KMS-11 (cell line): Measurements from ENCODE around the gene SRSF6.
A peak's percentile ranks its signal among the peaks of the same experiment; 100 is the strongest.

Experiments used
- H2AFZ ChIP-seq: fragments of 200-600 bp; sonication (generic); 2 replicates; pipeline ENCODE4 v1.6.1; 2016; ENCODE audit warnings: antibody characterized with exemption, mixed run types, low read depth
- H3K27ac ChIP-seq: fragments of 200-600 bp; sonication (generic); 2 replicates; pipeline ENCODE4 v1.6.1; 2016; ENCODE audit warnings: mild to moderate bottlenecking, mixed run types
- H3K27me3 ChIP-seq: fragments of 200-600 bp; sonication (generic); 2 replicates; pipeline ENCODE4 v1.6.1; 2017; ENCODE audit warnings: mild to moderate bottlenecking, low read depth, mixed run types, moderate library complexity; ENCODE audit not compliant: insufficient read depth
- H3K36me3 ChIP-seq: fragments of 200-600 bp; sonication (generic); 2 replicates; pipeline ENCODE4 v1.6.1; 2017; ENCODE audit warnings: mild to moderate bottlenecking, mixed run types; ENCODE audit not compliant: insufficient read depth
- H3K4me1 ChIP-seq: fragments of 200-600 bp; sonication (generic); 2 replicates; pipeline ENCODE4 v1.6.1; 2016; ENCODE audit warnings: mild to moderate bottlenecking, low read depth, mixed run types; ENCODE audit not compliant: poor library complexity, severe bottlenecking
- H3K4me2 ChIP-seq: fragments of 200-600 bp; sonication (generic); 2 replicates; pipeline ENCODE4 v1.7.0; 2016; ENCODE audit warnings: mild to moderate bottlenecking, mixed run types
- H3K4me3 ChIP-seq: fragments of 200-600 bp; sonication (generic); IDR thresholded peaks from 2 replicates; pipeline ENCODE4 v1.6.1; 2017; ENCODE audit warnings: low read depth, low read length, mixed read lengths; ENCODE audit not compliant: insufficient read depth
- H3K79me2 ChIP-seq: fragments of 200-600 bp; sonication (generic); 2 replicates; pipeline ENCODE4 v1.6.1; 2016; ENCODE audit warnings: low read depth, mixed run types; ENCODE audit not compliant: insufficient read depth
- H3K9ac ChIP-seq: fragments of 200-600 bp; sonication (generic); 2 replicates; pipeline ENCODE4 v1.6.1; 2016; ENCODE audit warnings: mild to moderate bottlenecking, mixed run types
- H4K20me1 ChIP-seq: fragments of 200-600 bp; sonication (generic); 2 replicates; pipeline ENCODE4 v1.6.1; 2016; ENCODE audit warnings: mild to moderate bottlenecking, mixed run types; ENCODE audit not compliant: insufficient read depth
- CTCF ChIP-seq: fragments of 200-600 bp; sonication (generic); conservative IDR thresholded peaks from 2 replicates; pipeline ENCODE4 v1.6.1; 2017; ENCODE audit warnings: low read depth, mild to moderate bottlenecking, antibody characterized with exemption, low read length, moderate library complexity, mixed read lengths

The SRSF6 gene

GRCh38 chr20:43459022-43459942 is 1.6 kb downstream of the SRSF6 start:
- Histone ChIP-seq H3K79me2 (peaks cover 32% of the 10 kb centered on the region), H2AFZ (no peak overlapping the region), H3K27ac (no peak overlapping the region), H4K20me1 (peaks cover 23% of the 10 kb centered on the region), H3K9ac (peak overlapping the region; percentile 100; the same call in 1 of the 2 replicates), H3K4me3 (no peak overlapping the region), H3K4me1 (peaks cover 22% of the 10 kb centered on the region), H3K36me3 (peaks cover 45% of the 10 kb centered on the region; the same call in 1 of the 2 replicates), H3K4me2 (peak overlapping the region; percentile 90), H3K27me3 (no peaks in the 10 kb centered on the region)
- TF ChIP-seq CTCF: no peak

DNA sequence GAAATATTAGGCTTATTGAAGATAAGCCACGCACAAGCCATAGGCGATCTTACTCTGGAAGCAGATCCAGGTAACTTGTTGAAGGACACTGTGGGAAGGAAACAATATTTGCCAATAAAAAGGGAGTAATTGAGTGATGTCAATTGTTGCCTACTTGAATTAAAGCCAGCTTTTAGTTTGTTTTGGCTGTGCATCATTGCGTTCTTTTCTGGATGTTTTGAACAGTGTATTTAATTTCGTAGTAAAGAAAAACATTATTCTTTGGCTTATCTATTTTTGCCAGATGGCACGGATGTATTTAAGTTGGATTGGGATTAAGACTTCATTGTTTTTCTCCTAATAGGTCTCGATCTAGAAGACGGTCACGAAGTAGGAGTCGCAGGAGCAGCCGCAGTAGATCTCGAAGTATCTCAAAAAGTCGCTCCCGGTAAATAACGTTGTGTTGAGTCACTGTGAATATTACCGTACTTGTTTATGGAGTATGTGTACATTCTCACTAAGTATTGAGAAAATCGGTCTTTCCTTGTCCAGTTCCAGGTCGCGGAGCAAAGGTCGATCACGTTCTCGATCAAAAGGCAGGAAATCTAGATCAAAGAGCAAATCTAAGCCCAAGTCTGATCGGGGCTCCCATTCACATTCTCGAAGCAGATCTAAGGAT is 2.6 kb downstream of the SRSF6 start:
- no peak overlapping the region for H3K27ac ChIP-seq
- H3K4me3 ChIP-seq: no peak overlapping the region
- peaks cover 22% of the 10 kb centered on the region for H3K4me1 ChIP-seq
- peaks cover 47% of the 10 kb centered on the region; the same call in 1 of the 2 replicates for H3K36me3 ChIP-seq
- no peak overlapping the region; the same call in 1 of the 2 replicates for H3K4me2 ChIP-seq
- TF ChIP-seq CTCF: no peak
- H3K9ac ChIP-seq: no peak overlapping the region
- H2AFZ ChIP-seq: no peak overlapping the region
- peaks cover 32% of the 10 kb centered on the region for H3K79me2 ChIP-seq
- H4K20me1 ChIP-seq: peaks cover 26% of the 10 kb centered on the region
- H3K27me3 ChIP-seq: no peaks in the 10 kb centered on the region

DNA sequence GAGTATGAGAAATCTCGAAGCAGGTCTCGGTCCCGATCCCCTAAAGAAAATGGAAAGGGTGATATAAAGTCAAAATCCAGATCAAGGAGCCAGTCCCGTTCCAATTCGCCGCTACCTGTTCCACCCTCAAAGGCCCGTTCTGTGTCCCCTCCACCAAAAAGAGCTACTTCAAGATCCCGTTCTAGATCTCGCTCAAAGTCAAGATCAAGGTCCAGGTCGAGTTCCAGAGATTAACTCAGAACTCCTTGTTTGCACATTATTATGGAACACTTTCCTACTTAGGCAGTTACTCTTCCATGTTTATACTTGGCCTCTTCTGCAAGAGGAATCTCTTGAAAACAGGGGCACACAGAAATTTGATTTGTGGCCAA is 3.1 kb downstream of the SRSF6 start:
- Histone ChIP-seq H3K9ac (no peak overlapping the region), H4K20me1 (peaks cover 26% of the 10 kb centered on the region), H3K27me3 (no peaks in the 10 kb centered on the region), H3K4me3 (no peak overlapping the region), H3K36me3 (peaks cover 47% of the 10 kb centered on the region; the same call in 1 of the 2 replicates), H3K79me2 (peaks cover 32% of the 10 kb centered on the region), H3K4me1 (peaks cover 22% of the 10 kb centered on the region), H3K27ac (no peak overlapping the region), H3K4me2 (no peak overlapping the region), H2AFZ (no peak overlapping the region)
- no peak for TF ChIP-seq CTCF

DNA sequence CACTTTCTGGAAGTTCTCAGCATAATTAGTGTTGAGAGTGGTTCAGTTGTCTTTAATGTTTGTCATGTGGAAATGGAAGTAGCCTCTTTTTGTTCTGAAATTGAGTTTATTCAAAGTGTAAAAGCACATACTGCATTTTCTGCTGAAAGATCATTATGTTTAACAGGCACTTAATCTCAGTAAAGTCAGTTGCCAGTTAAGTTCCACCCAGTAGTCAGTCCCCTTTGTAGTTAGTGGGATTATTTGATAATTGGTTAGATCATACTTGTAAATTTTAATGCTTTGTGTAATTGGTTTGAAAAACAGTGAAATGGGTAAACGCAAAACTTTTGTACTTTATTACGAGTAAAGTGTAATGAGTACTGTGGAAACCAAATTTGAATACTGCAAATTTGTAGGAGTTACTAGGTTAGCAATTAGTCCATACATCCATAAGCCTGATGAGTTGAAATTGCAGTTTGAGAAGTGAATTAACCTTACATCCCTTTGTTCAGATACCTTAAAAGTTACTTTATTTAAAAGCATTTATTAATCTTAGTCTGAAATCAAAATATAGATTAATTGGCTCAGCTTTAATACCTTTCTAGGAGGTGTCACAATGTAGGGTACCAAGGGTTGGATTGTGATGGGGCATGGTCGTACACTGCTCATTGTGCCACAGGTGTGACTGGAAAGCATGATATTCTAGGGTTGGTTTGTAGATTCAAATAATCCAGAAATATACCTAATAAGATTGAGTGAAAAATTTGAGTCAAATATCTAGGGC is 4.4 kb downstream of the SRSF6 start:
- no peak overlapping the region for H3K4me2 ChIP-seq
- no peak for TF ChIP-seq CTCF
- peaks cover 32% of the 10 kb centered on the region for H3K79me2 ChIP-seq

More for the DNA sequence above, 4.4 kb downstream of the SRSF6 start:
- Histone ChIP-seq H3K4me1 (peaks cover 15% of the 10 kb centered on the region), H3K27me3 (no peaks in the 10 kb centered on the region), H2AFZ (no peak overlapping the region), H3K36me3 (peaks cover 47% of the 10 kb centered on the region; the same call in 1 of the 2 replicates), H3K27ac (no peak overlapping the region), H3K4me3 (no peak overlapping the region), H3K9ac (no peak overlapping the region), H4K20me1 (peaks cover 26% of the 10 kb centered on the region)
